Peyer's patch (tissue), 4 donors: ENCODE data around the gene KCNIP4.

ENCODE experiments used
- CTCF ChIP-seq, 6 experiments: fragments of 450-650 bp in 4 of 6; fragments of 200-600 bp in 2 of 6; sonication (generic) in 1 of 6; IDR thresholded peaks; one replicate each; pipeline ENCODE4 v1.5.1; 2017 to 2019; ENCODE audit warnings: antibody characterized with exemption in 6 of 6, mild to moderate bottlenecking in 3 of 6, moderate library complexity in 1 of 6
- POLR2A ChIP-seq, 2 donors: fragments of 450-650 bp; IDR thresholded peaks; one replicate each; pipeline ENCODE4 v1.5.1; 2017; ENCODE audit warnings: antibody characterized with exemption in 2 of 2, mild to moderate bottlenecking in 2 of 2, moderate library complexity in 2 of 2

- TF ChIP-seq CTCF (IDR thresholded peaks at IDR 0.05) (no peak), POLR2A (IDR thresholded peaks at IDR 0.05) (no peak)
Measured at GRCh38 chr4:21177092-21177491, 771.5 kb downstream of the KCNIP4 start.
